Osteoblast (primary cell): ENCODE results near the gene ZBTB2. TPM values are rescaled to one million over a fixed set of nuclear protein-coding genes. Genes with fewer than 3 reads are reported as not detected.

Experiments
- DNase-seq: peaks from one replicate; pipeline ENCODE4 v3.0.0; 2011; ENCODE audit warnings: low spot score, mixed read lengths; ENCODE audit not compliant: insufficient read length; ENCODE audit errors: missing footprints
- H2AFZ ChIP-seq: 2 replicates; pipeline ENCODE4 v1.6.0; 2011; ENCODE audit warnings: mild to moderate bottlenecking, low read length
- H3K27ac ChIP-seq: 2 replicates; pipeline ENCODE4 v1.5.1; 2011; ENCODE audit warnings: mild to moderate bottlenecking, low read depth, low read length, moderate library complexity
- H3K27me3 ChIP-seq: 2 replicates; pipeline ENCODE4 v1.6.0; 2012; ENCODE audit warnings: mild to moderate bottlenecking, control low read depth, inconsistent platforms, low read length, moderate library complexity; ENCODE audit not compliant: insufficient read depth
- H3K36me3 ChIP-seq: 2 replicates; pipeline ENCODE4 v1.5.1; 2011; ENCODE audit warnings: mild to moderate bottlenecking, low read length, control low read depth, moderate library complexity; ENCODE audit not compliant: insufficient read depth
- H3K4me1 ChIP-seq: 2 replicates; pipeline ENCODE4 v1.5.1; 2011; ENCODE audit warnings: mild to moderate bottlenecking, low read length, control low read depth, moderate library complexity; ENCODE audit not compliant: insufficient read depth
- H3K4me2 ChIP-seq: 2 replicates; pipeline ENCODE4 v1.6.0; 2011; ENCODE audit warnings: mild to moderate bottlenecking, low read length; ENCODE audit not compliant: insufficient read depth
- H3K4me3 ChIP-seq: fragments of 200-600 bp; sonication (generic); 3 replicates; pipeline ENCODE4 v1.5.1; 2012; ENCODE audit warnings: mild to moderate bottlenecking, low read length, inconsistent platforms; ENCODE audit not compliant: insufficient read depth
- H3K79me2 ChIP-seq: 2 replicates; pipeline ENCODE4 v1.6.0; 2012; ENCODE audit warnings: mild to moderate bottlenecking, low read length, control low read depth, inconsistent platforms; ENCODE audit not compliant: insufficient read depth
- H3K9me3 ChIP-seq: 2 replicates; pipeline ENCODE4 v1.5.1; 2011; ENCODE audit warnings: low read depth, low read length, control low read depth
- H4K20me1 ChIP-seq: 2 replicates; pipeline ENCODE4 v1.6.0; 2012; ENCODE audit warnings: mild to moderate bottlenecking, low read length, control low read depth; ENCODE audit not compliant: insufficient read depth
- total RNA-seq: library from RNA; depleted of rRNA; stranded (reverse); fragments of >200 nt; gene quantifications from 2 replicates; pipeline ENCODE4 v1.2.3, GENCODE V29; 2012
- TF ChIP-seq, protein P1 (sequence below): IDR thresholded peaks from 2 replicates; pipeline ENCODE4 v1.5.1; 2011; ENCODE audit warnings: mild to moderate bottlenecking, low read depth, low read length, moderate library complexity; ENCODE audit errors: extremely low read depth

The ZBTB2 gene
- total RNA-seq, 1 donor: 8.7 TPM

DNA sequence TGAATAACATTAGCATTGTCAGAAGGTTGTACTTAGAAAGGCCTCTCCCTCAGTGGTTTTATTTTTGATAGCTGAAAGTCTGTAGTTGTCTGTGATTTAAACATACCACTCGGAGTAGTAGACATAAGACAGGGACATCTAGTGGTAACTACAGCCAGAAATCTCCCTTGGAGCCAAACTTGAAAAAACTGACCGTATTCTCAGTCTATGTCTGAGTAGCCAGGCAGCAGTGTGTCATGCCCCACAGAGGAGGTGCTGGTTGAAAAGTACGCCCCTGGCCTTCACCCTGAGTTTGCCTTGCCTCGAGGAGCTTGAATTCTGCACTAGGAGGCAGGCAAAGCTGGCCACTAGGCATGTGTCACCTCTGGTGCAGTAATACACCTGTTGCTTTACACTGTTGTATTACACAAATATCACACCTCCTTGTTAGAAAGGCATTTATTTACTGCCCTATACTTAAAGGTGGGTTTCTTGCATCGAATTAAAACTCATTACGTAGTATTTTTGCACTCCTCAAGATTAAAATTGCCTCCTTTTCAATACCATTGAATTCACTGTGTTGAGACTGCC lies 20.8 kb downstream of the ZBTB2 start:
- no peak overlapping the region for H3K4me2 ChIP-seq
- peak; percentile 67 for DNase-seq

DNA sequence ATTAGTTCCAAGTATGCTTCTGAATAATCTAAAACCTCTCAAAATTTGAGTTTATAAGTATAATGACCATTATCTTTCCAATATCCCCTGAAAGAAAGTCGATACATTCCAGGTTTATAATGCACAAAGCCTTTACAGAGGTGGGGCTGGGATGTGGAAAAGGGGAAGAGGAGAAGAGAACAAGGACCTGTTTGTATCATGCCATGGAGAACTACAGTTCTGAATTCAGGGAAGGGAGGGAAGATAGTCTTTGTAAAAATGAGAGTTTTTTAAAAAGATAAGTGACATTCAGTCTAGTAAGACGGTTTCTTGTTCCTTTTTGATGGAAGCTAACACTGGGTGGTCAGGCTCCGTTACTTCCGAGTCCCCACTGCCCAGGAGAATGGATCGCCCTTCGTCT lies 26.1 kb downstream of the ZBTB2 start:
- DNase-seq: no peak
- Histone ChIP-seq H3K4me1 (no peaks in the 10 kb centered on the region), H3K79me2 (peaks cover 3% of the 10 kb centered on the region), H3K4me3 (no peak overlapping the region), H3K36me3 (peaks cover 19% of the 10 kb centered on the region), H3K27ac (no peak overlapping the region), H3K9me3 (no peaks in the 10 kb centered on the region), H3K4me2 (no peak overlapping the region), H4K20me1 (no peaks in the 10 kb centered on the region), H2AFZ (no peak overlapping the region), H3K27me3 (no peaks in the 10 kb centered on the region)
- TF ChIP-seq, protein P1, sequence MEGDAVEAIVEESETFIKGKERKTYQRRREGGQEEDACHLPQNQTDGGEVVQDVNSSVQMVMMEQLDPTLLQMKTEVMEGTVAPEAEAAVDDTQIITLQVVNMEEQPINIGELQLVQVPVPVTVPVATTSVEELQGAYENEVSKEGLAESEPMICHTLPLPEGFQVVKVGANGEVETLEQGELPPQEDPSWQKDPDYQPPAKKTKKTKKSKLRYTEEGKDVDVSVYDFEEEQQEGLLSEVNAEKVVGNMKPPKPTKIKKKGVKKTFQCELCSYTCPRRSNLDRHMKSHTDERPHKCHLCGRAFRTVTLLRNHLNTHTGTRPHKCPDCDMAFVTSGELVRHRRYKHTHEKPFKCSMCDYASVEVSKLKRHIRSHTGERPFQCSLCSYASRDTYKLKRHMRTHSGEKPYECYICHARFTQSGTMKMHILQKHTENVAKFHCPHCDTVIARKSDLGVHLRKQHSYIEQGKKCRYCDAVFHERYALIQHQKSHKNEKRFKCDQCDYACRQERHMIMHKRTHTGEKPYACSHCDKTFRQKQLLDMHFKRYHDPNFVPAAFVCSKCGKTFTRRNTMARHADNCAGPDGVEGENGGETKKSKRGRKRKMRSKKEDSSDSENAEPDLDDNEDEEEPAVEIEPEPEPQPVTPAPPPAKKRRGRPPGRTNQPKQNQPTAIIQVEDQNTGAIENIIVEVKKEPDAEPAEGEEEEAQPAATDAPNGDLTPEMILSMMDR: no peak

More for the DNA sequence above, 20.8 kb downstream of the ZBTB2 start:
- no peaks in the 10 kb centered on the region for H3K9me3 ChIP-seq
- H2AFZ ChIP-seq: no peak overlapping the region
- no peak overlapping the region for H3K27ac ChIP-seq
- TF ChIP-seq, protein P1: peak; percentile 45
- peaks cover 27% of the 10 kb centered on the region for H3K36me3 ChIP-seq
- H3K27me3 ChIP-seq: no peaks in the 10 kb centered on the region
- peaks cover 42% of the 10 kb centered on the region for H3K79me2 ChIP-seq
- no peak overlapping the region for H3K4me3 ChIP-seq
- peaks cover 7% of the 10 kb centered on the region for H3K4me1 ChIP-seq
- H4K20me1 ChIP-seq: no peaks in the 10 kb centered on the region

DNA sequence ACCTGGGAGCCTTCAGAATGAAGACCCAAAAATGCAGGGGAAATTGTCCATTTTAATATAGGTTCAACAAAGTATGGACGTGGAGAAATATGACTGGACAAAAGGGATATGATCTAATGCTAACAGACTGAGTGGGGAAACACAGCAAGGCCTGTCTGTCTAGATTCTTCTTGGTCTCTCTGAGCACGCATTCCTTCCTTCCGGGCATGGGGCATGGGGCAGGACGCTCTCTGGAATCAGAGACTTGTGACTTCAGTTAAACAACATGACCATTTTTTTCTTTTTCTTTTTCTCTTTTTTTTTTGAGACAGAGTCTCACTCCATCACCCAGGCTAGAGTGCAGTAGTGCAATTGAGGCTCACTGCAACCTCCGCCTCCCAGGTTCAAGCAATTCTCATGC lies 31.9 kb downstream of the ZBTB2 start:
- TF ChIP-seq, protein P1: no peak
- Histone ChIP-seq H3K79me2 (no peaks in the 10 kb centered on the region), H3K36me3 (peaks cover 7% of the 10 kb centered on the region), H2AFZ (no peak overlapping the region), H3K4me1 (no peaks in the 10 kb centered on the region), H4K20me1 (no peaks in the 10 kb centered on the region), H3K4me2 (no peak overlapping the region), H3K9me3 (no peaks in the 10 kb centered on the region), H3K4me3 (no peak overlapping the region), H3K27me3 (no peaks in the 10 kb centered on the region), H3K27ac (no peak overlapping the region)
- DNase-seq: no peak

DNA sequence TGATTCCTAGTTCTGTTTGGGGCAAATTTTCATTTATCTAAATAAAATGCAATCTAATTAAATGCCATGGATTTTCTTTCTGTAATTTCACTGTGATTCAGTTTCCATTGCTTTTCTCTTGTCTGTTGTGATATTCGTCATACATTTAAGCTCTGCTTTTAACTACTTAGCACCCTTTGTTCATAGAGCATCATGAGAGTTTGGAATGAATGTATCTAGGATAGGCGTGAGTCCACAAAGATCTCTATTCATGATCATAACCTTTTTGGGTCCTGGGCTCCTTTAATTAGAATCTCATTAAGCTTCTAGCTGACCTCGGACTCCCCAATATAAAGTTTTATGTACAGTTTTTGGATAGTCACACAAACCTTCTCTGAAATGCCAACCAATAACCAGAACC lies 32.9 kb downstream of the ZBTB2 start:
- Histone ChIP-seq H3K4me2 (no peak overlapping the region), H3K4me3 (no peak overlapping the region), H3K27me3 (no peaks in the 10 kb centered on the region), H4K20me1 (no peaks in the 10 kb centered on the region), H3K27ac (no peak overlapping the region), H2AFZ (no peak overlapping the region), H3K79me2 (no peaks in the 10 kb centered on the region), H3K9me3 (no peaks in the 10 kb centered on the region), H3K36me3 (peaks cover 7% of the 10 kb centered on the region), H3K4me1 (no peaks in the 10 kb centered on the region)
- DNase-seq: no peak
- TF ChIP-seq, protein P1: no peak
